Measurements from ENCODE around the gene GLRB.
A peak's percentile ranks its signal among the peaks of the same experiment; 100 is the strongest.
"Not testable (repeated sequence)": the region's sequence is repeated elsewhere in the genome, so short reads cannot be mapped to it uniquely, and the experiment has no call there.

Gene GLRB

GRCh38 chr4:157075811-157076577 is at the start of gene GLRB:
Gene GLRB, plus strand, starts transcription at chr4:157076150. Its CDS starts 1,875 bp downstream, at chr4:157078025.
- peak; percentile 65 for DNase-seq (ENCODE audit: low spot score)

- no peak for DNase-seq (ENCODE audit: low spot score)
Observed at GRCh38 chr4:157035471-157035870, 40.5 kb upstream of the GLRB start.

- DNase-seq (ENCODE audit: low spot score) = no peak
Observed at GRCh38 chr4:157040405-157040804, 35.5 kb upstream of the GLRB start.

- DNase-seq (ENCODE audit: low spot score) = peak; percentile 12
Observed at GRCh38 chr4:157043131-157043530, 32.8 kb upstream of the GLRB start.

DNA sequence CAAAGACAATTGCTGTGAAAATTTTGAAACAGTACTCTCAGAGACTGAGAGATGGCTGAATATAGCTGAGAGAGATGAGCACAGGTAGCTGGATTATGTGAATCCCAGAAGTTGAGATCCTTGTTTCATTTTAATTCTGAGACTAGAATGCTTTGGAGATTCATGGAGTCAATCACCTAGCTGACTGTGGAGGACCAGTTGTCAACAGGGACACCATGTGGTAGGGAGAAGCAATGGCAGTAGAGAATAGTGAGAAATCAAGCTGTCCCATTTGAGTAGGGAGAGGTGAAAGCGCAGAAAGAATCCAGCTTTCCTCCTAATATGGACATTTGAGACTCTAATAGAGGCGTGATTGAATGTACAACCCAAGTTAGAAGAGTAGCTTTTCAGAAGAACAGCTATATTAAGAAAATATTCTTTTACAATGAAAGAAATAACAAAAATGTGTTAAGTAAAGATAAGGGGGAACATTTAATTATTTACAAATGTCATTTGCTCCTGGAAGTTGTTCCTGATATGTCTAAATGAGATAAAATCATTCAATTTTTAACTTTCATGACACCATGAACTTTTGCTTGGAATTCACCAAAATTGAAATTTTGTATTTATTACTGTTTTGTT is 30.3 kb upstream of the GLRB start:
- DNase-seq (ENCODE audit: low spot score) = peak; percentile 76

DNA sequence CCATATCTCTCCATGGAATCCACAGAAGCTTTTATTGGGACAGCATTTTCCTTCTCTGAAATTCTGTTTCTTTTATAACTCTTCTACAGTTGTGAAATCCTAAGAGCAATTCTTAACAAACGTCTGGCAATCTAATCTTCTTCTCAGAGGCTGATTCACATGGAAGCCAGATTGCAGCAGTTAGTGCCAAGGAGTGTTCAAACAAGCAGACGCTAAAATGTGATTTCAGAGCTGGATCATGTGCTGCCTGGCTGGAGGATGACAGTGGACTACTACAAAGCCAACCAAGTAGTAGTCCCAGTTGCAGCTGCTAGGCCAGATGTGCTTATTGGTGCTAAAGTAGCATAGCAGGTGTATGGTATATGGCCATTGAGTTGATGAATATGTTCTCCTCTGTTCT is 27.7 kb upstream of the GLRB start:
- DNase-seq (ENCODE audit: low spot score) = peak; percentile 63

DNA sequence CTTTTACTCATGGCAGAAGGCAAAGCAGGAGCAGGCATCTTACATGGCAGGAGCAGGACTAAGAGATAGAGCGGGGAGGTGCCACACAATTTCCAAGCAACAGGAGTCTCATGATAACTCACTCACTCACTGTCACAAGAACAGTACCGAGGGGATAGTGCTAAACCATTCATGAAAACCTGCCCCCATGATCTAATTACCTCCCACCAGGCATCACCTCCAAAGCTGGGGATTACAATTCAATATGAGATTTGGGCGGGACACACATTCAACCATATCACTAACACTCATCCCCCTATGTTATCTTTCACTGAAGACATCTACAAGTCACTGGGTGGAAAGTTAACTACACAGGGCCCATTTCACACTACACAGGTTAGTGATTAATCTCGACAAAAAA is 25.4 kb upstream of the GLRB start:
- DNase-seq (ENCODE audit: low spot score) = no peak

DNA sequence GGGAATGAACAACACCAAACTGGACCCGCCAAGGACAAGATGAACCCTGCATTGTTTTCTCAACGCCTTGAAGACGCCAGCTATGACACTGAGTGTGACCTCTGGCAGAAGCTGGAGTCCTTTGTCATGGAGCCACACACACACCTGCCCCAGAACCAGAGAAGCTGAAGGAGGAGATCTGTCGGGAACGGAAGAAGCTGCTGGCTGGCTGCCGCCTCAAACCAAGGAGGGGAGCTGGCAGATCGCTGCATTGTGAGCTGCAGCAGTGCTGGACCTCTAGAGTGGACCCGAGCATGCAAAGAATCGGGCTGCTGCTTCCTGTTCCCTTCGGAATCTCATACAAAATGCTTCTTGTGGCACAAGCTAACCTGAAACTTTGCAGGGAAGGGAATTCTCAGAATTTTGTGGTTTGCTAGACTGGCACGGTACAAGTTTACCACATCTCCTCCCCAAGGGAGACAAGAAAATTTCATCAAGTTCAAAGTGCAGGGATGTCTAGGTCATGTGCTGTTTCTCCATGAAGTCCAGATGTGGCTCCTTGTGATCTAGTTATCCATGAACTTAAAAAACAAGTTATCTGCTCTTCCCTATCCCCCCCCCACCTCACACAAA is 23.4 kb upstream of the GLRB start:
- DNase-seq (ENCODE audit: low spot score) = no peak

DNA sequence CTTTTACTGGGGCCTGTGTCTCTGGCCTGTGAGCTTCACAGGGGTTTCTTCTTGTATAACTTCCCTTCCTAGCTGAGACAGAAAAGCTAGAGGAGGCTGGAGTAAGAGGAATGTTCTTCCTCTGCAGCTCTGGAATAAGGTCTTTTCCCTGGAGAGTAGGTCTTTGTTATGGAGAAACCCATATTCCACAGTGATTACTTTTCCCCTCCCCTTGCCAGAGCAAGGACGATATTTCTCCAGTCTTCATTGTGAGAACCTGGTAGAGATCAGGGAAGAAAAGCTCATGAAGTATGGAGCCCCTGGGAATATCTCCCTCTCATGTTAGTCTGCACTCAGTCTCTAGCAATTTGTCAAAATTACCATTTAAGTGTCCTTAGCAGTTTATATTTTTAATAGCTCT is 18.7 kb upstream of the GLRB start:
- no peak for DNase-seq (ENCODE audit: low spot score)

DNA sequence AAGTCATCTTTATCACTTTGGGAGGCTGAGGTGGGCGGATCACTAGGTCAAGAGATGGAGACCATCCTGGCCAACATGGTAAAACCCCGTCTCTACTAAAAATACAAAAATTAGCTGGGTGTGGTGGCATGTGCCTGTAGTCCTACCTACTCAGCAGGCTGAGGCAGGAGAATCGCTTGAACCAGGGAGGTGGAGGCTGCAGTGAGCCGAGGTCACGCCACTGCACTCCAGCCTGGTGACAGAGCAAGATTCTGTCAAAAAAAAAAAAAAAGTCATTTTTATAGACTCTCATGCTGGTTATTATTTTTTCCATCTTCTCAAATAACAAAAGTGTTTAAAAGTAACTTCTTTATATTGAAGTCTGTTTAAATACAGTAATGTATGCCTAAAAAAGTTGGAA is 17.1 kb upstream of the GLRB start:
- not testable (repeated sequence) for DNase-seq (ENCODE audit: low spot score)

DNA sequence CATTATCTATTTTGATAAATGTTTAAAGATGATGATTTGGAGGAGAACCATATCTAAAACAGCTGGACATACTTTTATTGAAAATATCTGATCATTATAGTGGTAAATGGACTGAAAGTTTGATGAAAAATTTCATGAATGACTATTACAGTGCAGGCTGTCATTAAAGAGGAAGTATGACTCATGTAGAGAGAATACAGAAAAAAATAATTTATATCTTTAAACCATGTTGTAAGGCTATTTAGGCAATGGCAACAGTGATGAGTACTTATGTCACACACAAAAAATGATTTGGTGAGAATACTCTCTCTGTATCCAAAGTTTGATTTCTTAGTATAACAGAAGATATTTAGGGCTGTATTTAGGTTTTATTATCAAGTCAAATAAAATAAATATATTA is 3.9 kb upstream of the GLRB start:
- DNase-seq (ENCODE audit: low spot score) = peak; percentile 24

GRCh38 chr4:157075401-157075800 is 549 bp upstream of the GLRB start:
- DNase-seq (ENCODE audit: low spot score) = no peak

GRCh38 chr4:157076578-157076947 is 613 bp downstream of the GLRB start:
- no peak for DNase-seq (ENCODE audit: low spot score)

GRCh38 chr4:157079441-157079840 is 3.5 kb downstream of the GLRB start:
- no peak for DNase-seq (ENCODE audit: low spot score)

DNA sequence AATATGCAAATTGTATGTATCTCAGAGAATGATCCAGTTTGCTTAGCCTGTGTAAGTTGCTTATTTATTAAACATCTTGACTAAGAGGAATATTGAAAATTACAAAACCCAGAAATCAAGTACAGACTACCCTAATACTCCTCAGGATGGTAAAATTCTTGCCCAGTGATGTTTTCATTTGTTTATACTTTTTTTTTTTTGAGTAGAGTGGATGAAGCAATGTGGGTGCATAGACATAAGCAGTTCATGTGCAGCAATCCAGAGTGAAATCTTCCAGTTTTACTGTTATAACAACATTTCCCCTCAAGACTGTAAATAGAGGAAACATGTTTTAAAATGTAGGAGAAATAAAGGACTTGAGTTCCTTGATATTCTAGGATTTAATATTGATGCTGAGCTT is 4.7 kb downstream of the GLRB start:
- DNase-seq (ENCODE audit: low spot score) = no peak

- no peak for DNase-seq (ENCODE audit: low spot score)
Observed at GRCh38 chr4:157095716-157096115, 19.8 kb downstream of the GLRB start.

DNA sequence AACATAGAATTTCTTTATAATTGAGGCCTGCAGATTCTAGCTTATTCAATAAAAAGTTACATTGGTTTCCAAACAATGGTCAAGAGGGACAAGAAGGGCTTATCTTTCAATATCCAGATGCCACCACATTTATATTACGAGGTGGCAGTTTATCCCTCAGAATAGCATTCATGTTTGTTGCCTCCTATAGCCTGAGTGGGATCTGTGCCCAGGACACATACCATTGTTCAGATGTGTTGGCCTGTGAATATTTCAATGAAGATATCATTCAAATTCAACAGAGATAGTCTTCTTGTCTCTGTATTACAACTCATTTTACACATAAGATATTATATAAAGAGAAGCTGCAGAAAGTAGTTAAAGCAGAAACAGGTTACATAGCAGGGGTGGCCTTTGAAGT is 20.5 kb downstream of the GLRB start:
- no peak for DNase-seq (ENCODE audit: low spot score)

- DNase-seq (ENCODE audit: low spot score) = no peak
Observed at GRCh38 chr4:157099506-157099905, 23.6 kb downstream of the GLRB start.

- DNase-seq (ENCODE audit: low spot score) = no peak
Observed at GRCh38 chr4:157104541-157104940, 28.6 kb downstream of the GLRB start.

DNA sequence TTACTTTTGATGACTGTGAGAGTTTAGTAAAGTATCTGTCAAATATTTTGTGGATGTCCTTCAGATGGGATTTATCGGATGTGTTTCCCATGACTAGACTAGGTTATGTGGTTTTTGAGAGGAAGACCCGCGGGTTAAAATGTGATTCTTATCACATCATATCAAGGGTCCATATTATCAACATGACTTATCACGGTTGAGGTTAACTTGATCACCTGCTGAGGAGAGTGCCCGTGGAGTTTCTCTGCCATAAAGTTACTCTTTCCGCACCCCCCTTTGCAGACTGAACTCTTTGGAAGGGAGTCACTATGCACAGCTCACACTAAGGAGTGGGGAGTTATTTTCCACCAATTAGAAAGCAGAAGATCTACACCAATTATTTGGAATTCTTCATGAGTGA is 38.7 kb downstream of the GLRB start:
- no peak for DNase-seq (ENCODE audit: low spot score)

DNA sequence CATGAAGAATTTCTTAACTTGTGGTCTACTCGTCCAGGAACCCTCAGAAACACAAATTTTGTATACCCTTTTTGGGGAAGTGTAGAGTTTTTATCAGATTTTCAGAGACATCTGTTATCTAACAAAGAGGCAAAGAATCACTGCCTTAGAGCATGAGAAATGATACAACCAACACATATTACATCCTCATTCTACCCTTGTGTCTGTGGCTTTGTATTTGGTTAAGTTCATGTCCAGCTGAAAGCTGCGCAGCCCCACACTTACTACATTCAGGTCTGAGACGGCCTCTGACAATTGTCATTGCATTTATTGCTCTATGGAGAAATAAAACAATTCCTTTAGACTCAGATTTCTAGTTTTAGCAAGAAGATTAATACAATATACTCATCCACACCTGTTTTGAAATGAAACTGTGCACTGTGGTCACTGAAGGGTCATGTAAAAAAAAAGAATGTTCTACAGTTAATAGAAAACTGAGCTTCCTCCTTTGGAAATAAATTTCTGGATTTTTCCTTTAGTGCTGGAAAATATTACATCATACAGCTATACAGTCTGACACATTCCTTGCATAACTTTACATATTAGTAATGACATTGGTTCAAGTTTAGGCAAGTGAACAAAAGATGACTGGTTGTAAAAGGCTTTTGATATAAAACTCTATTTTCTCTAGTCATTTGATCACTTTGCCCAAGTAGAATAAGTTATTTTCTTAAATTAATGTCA is 39.8 kb downstream of the GLRB start:
- peak; percentile 63 for DNase-seq (ENCODE audit: low spot score)

DNA sequence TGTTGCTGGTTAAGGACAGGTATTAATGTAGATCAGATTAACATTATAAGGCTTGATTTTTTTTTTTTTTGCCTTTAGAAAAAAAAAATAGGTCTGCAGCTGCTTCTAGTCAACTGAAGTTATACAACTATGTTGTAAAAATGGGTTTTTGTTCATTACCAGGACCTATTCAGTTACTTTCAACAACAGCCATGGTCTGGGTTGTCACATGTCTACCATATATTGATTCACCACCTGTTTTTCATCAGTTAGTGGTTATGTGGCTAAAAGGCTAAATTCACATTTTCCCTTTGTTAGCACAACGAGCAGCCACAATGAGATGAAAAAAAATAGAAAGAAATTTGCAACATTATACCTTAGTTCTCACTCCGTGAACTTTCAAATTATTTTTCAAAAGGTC is 45.5 kb downstream of the GLRB start:
- DNase-seq (ENCODE audit: low spot score) = no peak

DNA sequence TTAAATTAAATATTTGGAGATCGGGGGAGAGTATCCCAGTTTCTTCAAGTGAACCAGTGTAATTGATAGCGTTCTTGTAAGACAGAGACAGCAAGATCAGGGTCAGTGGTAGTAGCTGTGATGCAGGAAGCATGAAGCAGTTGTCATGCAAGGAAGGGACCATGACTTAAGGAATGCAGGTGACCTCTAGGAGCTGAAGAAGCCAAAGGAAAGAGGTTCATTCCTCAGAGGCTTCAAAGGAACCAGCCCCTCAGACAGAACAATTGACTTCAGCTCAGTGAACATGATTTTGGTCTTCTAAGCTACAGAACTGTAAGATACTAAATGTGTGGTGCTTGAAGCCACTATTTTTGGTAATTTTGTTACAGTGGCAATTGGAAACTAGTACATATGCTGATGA is 51.6 kb downstream of the GLRB start:
- DNase-seq (ENCODE audit: low spot score) = no peak

All from AG08395 (cell line).